ENCODE measurements around the gene RAB30. TPM values are rescaled to one million over a fixed set of nuclear protein-coding genes. Genes with fewer than 3 reads are reported as not detected.

Gene RAB30
- polyA plus RNA-seq, 6 donors from 2014 or later: 108 to 156 (median 142) TPM

DNA sequence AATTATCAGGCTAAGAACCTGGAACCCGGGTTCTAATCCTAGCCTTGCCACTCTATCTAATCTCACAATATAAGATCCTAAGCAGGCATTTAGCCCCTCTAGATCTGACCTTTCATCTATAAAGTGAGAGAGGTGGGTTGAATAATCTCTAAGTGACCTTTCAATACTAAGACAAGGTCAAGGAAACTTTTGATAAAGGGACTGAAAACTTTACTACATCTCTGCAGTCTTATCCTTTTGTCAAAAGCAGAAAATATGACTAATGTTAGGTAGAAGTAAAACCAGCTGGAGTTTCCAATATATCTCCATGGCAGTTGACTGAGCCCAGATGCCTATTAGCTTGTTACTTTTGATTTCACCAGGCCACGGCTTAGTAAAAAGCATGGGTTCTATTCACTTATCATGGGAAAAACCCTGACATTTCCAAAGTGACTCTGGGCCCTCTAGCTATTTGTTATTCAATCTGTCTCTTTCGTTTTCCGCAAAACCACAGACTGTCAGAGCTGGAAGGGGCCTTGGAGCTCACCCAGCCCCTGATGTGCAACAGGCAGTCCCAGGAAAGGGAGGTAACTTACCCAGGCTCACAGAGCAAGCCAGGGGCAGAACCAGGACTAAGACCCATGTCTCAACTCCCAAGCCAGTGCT, 75.8 kb downstream of the RAB30 start:
- H3K36me3 Mint-ChIP-seq: peaks cover 33 to 42% of the 10 kb centered on the region in 2 donors
- no peak for ATAC-seq (ENCODE audit: low read depth in 2 of 2)
- H3K27me3 Mint-ChIP-seq: no peaks in the 10 kb centered on the region
- H3K4me3 Mint-ChIP-seq: peak overlapping the region in 2 of 8 donors; percentile 25 to 79
- no peaks in the 10 kb centered on the region for H3K9me3 Mint-ChIP-seq
- H3K27ac Mint-ChIP-seq: peak overlapping the region; percentile 40 to 86 (median 74)
- H3K4me1 Mint-ChIP-seq: peaks cover 53 to 86% (median 67%) of the 10 kb centered on the region in 3 donors
- no peak for DNase-seq

- DNase-seq: no peak
- Mint-ChIP-seq H3K4me3 (peak overlapping the region in 1 of 8 donors; percentile 1), H3K9me3 (no peaks in the 10 kb centered on the region), H3K36me3 (peaks cover 35 to 42% of the 10 kb centered on the region in 2 donors), H3K4me1 (peaks cover 51 to 82% (median 65%) of the 10 kb centered on the region in 3 donors), H3K27me3 (no peaks in the 10 kb centered on the region), H3K27ac (peak overlapping the region in 3 of 6 donors; percentile 31 to 40 (median 37))
- no peak for ATAC-seq (ENCODE audit: low read depth in 2 of 2)
These were observed 76.5 kb downstream of the RAB30 start for GRCh38 chr11:82995235-82995634.

- ATAC-seq (ENCODE audit: low read depth in 2 of 2): no peak
- peaks cover 51 to 82% (median 65%) of the 10 kb centered on the region in 3 donors for H3K4me1 Mint-ChIP-seq
- H3K9me3 Mint-ChIP-seq: no peaks in the 10 kb centered on the region
- DNase-seq: no peak
- peaks cover 40 to 42% of the 10 kb centered on the region in 2 donors for H3K36me3 Mint-ChIP-seq
- H3K27me3 Mint-ChIP-seq: no peaks in the 10 kb centered on the region
- H3K4me3 Mint-ChIP-seq: peak overlapping the region in 2 of 8 donors; percentile 13 to 65
- peak overlapping the region; percentile 67 to 91 (median 84) for H3K27ac Mint-ChIP-seq
These were observed 77.0 kb downstream of the RAB30 start for GRCh38 chr11:82994604-82995230.

DNA sequence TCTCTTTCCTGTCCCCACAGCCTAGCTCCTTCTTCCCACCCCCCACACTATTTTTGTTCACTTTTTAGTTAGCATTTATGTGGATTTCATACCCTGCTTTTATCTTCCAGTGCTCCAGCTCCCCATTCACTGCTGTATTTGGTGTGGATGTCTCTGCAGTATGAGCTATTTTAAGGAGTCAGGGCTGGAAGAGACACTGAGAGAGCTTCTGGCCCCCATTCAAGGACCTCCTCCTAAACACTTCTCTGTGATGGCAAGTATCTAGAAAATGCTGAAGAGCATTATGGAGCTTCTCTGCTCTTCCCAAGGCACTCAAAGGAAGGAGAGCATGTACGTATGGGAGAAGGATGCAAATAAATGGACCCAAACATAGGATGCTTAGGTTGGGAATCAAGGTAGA, 79.5 kb downstream of the RAB30 start:
- Mint-ChIP-seq H3K4me1 (peaks cover 47 to 70% (median 54%) of the 10 kb centered on the region in 3 donors), H3K36me3 (peaks cover 41 to 53% of the 10 kb centered on the region in 2 donors), H3K27ac (peak overlapping the region; percentile 44 to 91 (median 80)), H3K27me3 (no peaks in the 10 kb centered on the region), H3K9me3 (no peaks in the 10 kb centered on the region), H3K4me3 (no peak overlapping the region)
- DNase-seq: no peak
- ATAC-seq (ENCODE audit: low read depth in 2 of 2): no peak

GRCh38 chr11:82989628-82990404, 81.9 kb downstream of the RAB30 start:
- H3K27me3 Mint-ChIP-seq: no peaks in the 10 kb centered on the region
- ATAC-seq (ENCODE audit: low read depth in 2 of 2): no peak

DNA sequence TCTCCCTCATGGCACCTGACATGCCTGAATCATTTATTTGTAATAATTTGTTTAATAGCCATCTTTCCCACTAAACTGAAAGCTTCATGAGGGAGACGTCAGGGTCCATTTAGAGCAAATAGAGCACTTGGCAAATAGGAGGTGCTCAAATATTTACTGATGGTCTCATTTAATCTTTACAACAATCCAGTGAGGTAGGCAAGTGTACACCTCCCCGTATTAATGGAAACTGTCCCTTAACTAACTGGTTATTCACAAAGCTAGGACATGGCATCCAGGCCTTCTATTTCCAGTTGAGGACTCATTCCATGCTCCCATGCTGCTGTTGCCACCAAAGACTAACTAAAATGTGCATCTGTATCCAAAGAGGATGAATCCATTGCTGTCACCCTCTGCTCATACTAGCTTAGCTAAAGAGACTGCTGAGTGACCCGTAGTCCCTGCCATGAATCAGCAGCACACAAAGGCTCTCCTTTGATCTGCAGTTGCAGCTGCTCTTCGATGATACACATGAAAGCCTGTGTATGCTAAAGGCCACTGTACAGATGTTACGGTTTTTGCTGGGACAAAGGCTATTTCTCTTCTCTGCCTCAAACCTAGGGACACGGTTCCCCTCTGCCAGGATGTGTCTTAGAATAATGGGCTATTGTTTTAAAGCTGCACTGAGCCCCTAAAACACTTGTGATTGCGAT, 82.6 kb downstream of the RAB30 start:
- no peak for DNase-seq
- Mint-ChIP-seq H3K27ac (peak overlapping the region in 4 of 6 donors; percentile 50 to 76 (median 66)), H3K9me3 (no peaks in the 10 kb centered on the region), H3K4me1 (peaks cover 38 to 48% (median 43%) of the 10 kb centered on the region in 3 donors), H3K36me3 (peaks cover 28 to 59% of the 10 kb centered on the region in 2 donors), H3K27me3 (no peaks in the 10 kb centered on the region), H3K4me3 (no peak overlapping the region)
- no peak for ATAC-seq (ENCODE audit: low read depth in 2 of 2)

More at GRCh38 chr11:82989628-82990404, 81.9 kb downstream of the RAB30 start:
- Mint-ChIP-seq H3K36me3 (peaks cover 34 to 58% of the 10 kb centered on the region in 2 donors), H3K27ac (peak overlapping the region in 4 of 6 donors; percentile 27 to 76 (median 56)), H3K4me3 (no peak overlapping the region), H3K9me3 (no peaks in the 10 kb centered on the region), H3K4me1 (peaks cover 42 to 52% (median 49%) of the 10 kb centered on the region in 3 donors)
- no peak for DNase-seq

- Mint-ChIP-seq H3K4me1 (peaks cover 31 to 37% (median 32%) of the 10 kb centered on the region in 3 donors), H3K27me3 (no peaks in the 10 kb centered on the region), H3K9me3 (no peaks in the 10 kb centered on the region), H3K4me3 (no peak overlapping the region), H3K27ac (peak overlapping the region; percentile 3 to 87 (median 36)), H3K36me3 (peaks cover 20 to 50% of the 10 kb centered on the region in 2 donors)
- DNase-seq (no peak), ATAC-seq (ENCODE audit: low read depth in 2 of 2) (no peak)
These were observed 83.7 kb downstream of the RAB30 start for GRCh38 chr11:82987997-82988396.

- peak overlapping the region in 5 of 6 donors; percentile 27 to 78 (median 72) for H3K27ac Mint-ChIP-seq
- peaks cover 16 to 44% of the 10 kb centered on the region in 2 donors for H3K36me3 Mint-ChIP-seq
- H3K27me3 Mint-ChIP-seq: no peaks in the 10 kb centered on the region
- no peak overlapping the region for H3K4me3 Mint-ChIP-seq
- no peak for ATAC-seq (ENCODE audit: low read depth in 2 of 2)
- no peak for DNase-seq
- peaks cover 17 to 22% (median 21%) of the 10 kb centered on the region in 3 donors for H3K4me1 Mint-ChIP-seq
- no peaks in the 10 kb centered on the region for H3K9me3 Mint-ChIP-seq
These were observed 85.3 kb downstream of the RAB30 start for GRCh38 chr11:82986446-82986845.

- no peak overlapping the region for H3K4me3 Mint-ChIP-seq
- no peak for ATAC-seq (ENCODE audit: low read depth in 2 of 2)
- H3K27me3 Mint-ChIP-seq: no peaks in the 10 kb centered on the region
- no peaks in the 10 kb centered on the region for H3K9me3 Mint-ChIP-seq
- no peak for DNase-seq
- peak overlapping the region; percentile 16 to 69 (median 60) for H3K27ac Mint-ChIP-seq
- peaks cover 26 to 34% (median 30%) of the 10 kb centered on the region in 3 donors for H3K4me1 Mint-ChIP-seq
- H3K36me3 Mint-ChIP-seq: peaks cover 8 to 52% of the 10 kb centered on the region in 2 donors
These were observed 89.8 kb downstream of the RAB30 start for GRCh38 chr11:82981852-82982251.

GRCh38 chr11:82980947-82981346, 90.8 kb downstream of the RAB30 start:
- Mint-ChIP-seq H3K4me1 (peaks cover 32 to 43% (median 39%) of the 10 kb centered on the region in 3 donors), H3K9me3 (no peaks in the 10 kb centered on the region), H3K36me3 (peaks cover 8 to 43% of the 10 kb centered on the region in 2 donors), H3K27me3 (no peaks in the 10 kb centered on the region), H3K4me3 (no peak overlapping the region), H3K27ac (peak overlapping the region in 3 of 6 donors; percentile 13 to 42 (median 18))
- ATAC-seq (ENCODE audit: low read depth in 2 of 2) (no peak), DNase-seq (no peak)

DNA sequence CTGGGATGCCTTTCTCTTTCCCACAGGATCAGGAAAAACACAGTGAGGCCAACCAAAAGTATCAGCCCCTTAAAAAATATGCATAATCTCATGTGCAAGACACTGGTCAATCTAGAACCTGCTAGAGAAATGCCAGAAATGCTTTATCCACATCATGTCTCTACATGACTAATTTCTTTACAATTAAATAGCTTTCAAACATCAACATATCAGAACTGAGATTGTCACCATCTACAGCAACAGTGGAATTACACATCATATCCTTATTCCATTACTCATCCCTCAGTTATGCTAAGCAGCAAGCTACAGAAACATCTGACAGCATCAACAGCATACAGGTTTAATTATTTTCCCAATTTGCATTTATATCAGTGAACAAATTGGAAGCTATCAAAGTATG, 91.4 kb downstream of the RAB30 start:
- peaks cover 33 to 49% (median 42%) of the 10 kb centered on the region in 3 donors for H3K4me1 Mint-ChIP-seq
- DNase-seq: no peak
- ATAC-seq (ENCODE audit: low read depth in 2 of 2): no peak
- no peaks in the 10 kb centered on the region for H3K9me3 Mint-ChIP-seq
- H3K27me3 Mint-ChIP-seq: no peaks in the 10 kb centered on the region
- H3K27ac Mint-ChIP-seq: peak overlapping the region in 2 of 6 donors; percentile 20 to 26
- no peak overlapping the region for H3K4me3 Mint-ChIP-seq
- H3K36me3 Mint-ChIP-seq: peaks cover 8 to 41% of the 10 kb centered on the region in 2 donors

GRCh38 chr11:82979824-82980223, 91.9 kb downstream of the RAB30 start:
- H3K4me3 Mint-ChIP-seq: no peak overlapping the region
- H3K27me3 Mint-ChIP-seq: no peaks in the 10 kb centered on the region
- peak overlapping the region in 4 of 6 donors; percentile 10 to 69 (median 56) for H3K27ac Mint-ChIP-seq

More at GRCh38 chr11:82979824-82980223, 91.9 kb downstream of the RAB30 start:
- peaks cover 8 to 40% of the 10 kb centered on the region in 2 donors for H3K36me3 Mint-ChIP-seq
- no peaks in the 10 kb centered on the region for H3K9me3 Mint-ChIP-seq
- DNase-seq (no peak), ATAC-seq (ENCODE audit: low read depth in 2 of 2) (no peak)
- peaks cover 35 to 53% (median 42%) of the 10 kb centered on the region in 3 donors for H3K4me1 Mint-ChIP-seq
